Osteocyte (in vitro differentiated cells): ENCODE data around the gene EEF2KMT. TPM values are rescaled to one million over a fixed set of nuclear protein-coding genes. Genes with fewer than 3 reads are reported as not detected.
"Not testable (repeated sequence)": the region's sequence is repeated elsewhere in the genome, so short reads cannot be mapped to it uniquely, and the experiment has no call there.

Experiments used
- DNase-seq: peaks from one replicate; pipeline ENCODE4 v3.0.0; 2021; ENCODE audit warnings: mixed read lengths; ENCODE audit not compliant: unreplicated experiment; ENCODE audit errors: extremely low spot score
- H3K27ac Mint-ChIP-seq: one replicate; pipeline ENCODE4 v1.8.0; 2021; ENCODE audit warnings: mild to moderate bottlenecking, mixed read lengths; ENCODE audit not compliant: unreplicated experiment
- H3K27me3 Mint-ChIP-seq: one replicate; pipeline ENCODE4 v1.8.0; 2021; ENCODE audit warnings: mixed read lengths; ENCODE audit not compliant: unreplicated experiment
- H3K36me3 Mint-ChIP-seq: one replicate; pipeline ENCODE4 v1.8.0; 2021; ENCODE audit warnings: mixed read lengths; ENCODE audit not compliant: unreplicated experiment
- H3K4me1 Mint-ChIP-seq: one replicate; pipeline ENCODE4 v1.8.0; 2021; ENCODE audit warnings: mixed read lengths; ENCODE audit not compliant: unreplicated experiment
- H3K4me3 Mint-ChIP-seq: one replicate; pipeline ENCODE4 v1.8.0; 2021; ENCODE audit warnings: mild to moderate bottlenecking, moderate library complexity, mixed read lengths; ENCODE audit not compliant: unreplicated experiment
- H3K9me3 Mint-ChIP-seq: one replicate; pipeline ENCODE4 v1.8.0; 2021; ENCODE audit warnings: mixed read lengths; ENCODE audit not compliant: unreplicated experiment
- total RNA-seq: library from RNA; stranded (reverse); gene quantifications from 2 replicates; pipeline ENCODE4 v1.2.1, GENCODE V29; 2021
- TF ChIP-seq, protein P1 (sequence below): fragments of 200-600 bp; sonication (generic); IDR thresholded peaks from 2 replicates; pipeline ENCODE4 v1.5.0; 2021; ENCODE audit warnings: antibody characterized with exemption, mild to moderate bottlenecking, moderate library complexity

Gene EEF2KMT
- total RNA-seq, 1 donor from 2014 or later = 9.3 TPM

DNA sequence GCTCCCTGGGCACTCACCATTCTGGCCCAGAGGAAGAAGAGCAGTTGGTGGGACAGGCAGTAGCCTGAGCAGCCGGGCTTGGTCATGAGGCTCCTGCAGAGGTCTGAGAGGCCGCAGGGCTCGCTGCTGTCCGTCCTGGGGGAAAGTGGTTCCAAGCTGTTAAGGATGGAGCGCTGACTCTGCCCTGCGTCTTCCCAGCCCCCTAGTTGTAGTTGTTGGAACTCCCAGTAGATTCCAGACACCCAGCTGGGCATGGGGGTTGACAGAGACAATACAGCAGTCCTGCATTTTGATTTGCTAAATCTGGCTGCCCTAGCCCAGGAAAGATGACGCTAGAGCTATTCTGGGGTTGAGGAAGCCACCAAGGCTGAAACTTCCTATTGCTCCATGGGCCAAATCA is 39.1 kb downstream of the EEF2KMT start:
- Mint-ChIP-seq H3K4me3 (no peak overlapping the region), H3K27ac (no peak overlapping the region), H3K27me3 (peaks cover 19% of the 10 kb centered on the region), H3K9me3 (no peaks in the 10 kb centered on the region), H3K4me1 (peaks cover 2% of the 10 kb centered on the region), H3K36me3 (no peaks in the 10 kb centered on the region)
- TF ChIP-seq, protein P1, sequence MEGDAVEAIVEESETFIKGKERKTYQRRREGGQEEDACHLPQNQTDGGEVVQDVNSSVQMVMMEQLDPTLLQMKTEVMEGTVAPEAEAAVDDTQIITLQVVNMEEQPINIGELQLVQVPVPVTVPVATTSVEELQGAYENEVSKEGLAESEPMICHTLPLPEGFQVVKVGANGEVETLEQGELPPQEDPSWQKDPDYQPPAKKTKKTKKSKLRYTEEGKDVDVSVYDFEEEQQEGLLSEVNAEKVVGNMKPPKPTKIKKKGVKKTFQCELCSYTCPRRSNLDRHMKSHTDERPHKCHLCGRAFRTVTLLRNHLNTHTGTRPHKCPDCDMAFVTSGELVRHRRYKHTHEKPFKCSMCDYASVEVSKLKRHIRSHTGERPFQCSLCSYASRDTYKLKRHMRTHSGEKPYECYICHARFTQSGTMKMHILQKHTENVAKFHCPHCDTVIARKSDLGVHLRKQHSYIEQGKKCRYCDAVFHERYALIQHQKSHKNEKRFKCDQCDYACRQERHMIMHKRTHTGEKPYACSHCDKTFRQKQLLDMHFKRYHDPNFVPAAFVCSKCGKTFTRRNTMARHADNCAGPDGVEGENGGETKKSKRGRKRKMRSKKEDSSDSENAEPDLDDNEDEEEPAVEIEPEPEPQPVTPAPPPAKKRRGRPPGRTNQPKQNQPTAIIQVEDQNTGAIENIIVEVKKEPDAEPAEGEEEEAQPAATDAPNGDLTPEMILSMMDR = peak; percentile 19
- DNase-seq = no peak

- Mint-ChIP-seq H3K36me3 (no peaks in the 10 kb centered on the region), H3K9me3 (no peaks in the 10 kb centered on the region), H3K4me3 (no peak overlapping the region), H3K4me1 (peaks cover 2% of the 10 kb centered on the region), H3K27ac (no peak overlapping the region), H3K27me3 (peaks cover 6% of the 10 kb centered on the region)
- no peak for DNase-seq
- TF ChIP-seq, protein P1 = peak; percentile 38
Observed at GRCh38 chr16:5056352-5056751, 41.2 kb downstream of the EEF2KMT start.

DNA sequence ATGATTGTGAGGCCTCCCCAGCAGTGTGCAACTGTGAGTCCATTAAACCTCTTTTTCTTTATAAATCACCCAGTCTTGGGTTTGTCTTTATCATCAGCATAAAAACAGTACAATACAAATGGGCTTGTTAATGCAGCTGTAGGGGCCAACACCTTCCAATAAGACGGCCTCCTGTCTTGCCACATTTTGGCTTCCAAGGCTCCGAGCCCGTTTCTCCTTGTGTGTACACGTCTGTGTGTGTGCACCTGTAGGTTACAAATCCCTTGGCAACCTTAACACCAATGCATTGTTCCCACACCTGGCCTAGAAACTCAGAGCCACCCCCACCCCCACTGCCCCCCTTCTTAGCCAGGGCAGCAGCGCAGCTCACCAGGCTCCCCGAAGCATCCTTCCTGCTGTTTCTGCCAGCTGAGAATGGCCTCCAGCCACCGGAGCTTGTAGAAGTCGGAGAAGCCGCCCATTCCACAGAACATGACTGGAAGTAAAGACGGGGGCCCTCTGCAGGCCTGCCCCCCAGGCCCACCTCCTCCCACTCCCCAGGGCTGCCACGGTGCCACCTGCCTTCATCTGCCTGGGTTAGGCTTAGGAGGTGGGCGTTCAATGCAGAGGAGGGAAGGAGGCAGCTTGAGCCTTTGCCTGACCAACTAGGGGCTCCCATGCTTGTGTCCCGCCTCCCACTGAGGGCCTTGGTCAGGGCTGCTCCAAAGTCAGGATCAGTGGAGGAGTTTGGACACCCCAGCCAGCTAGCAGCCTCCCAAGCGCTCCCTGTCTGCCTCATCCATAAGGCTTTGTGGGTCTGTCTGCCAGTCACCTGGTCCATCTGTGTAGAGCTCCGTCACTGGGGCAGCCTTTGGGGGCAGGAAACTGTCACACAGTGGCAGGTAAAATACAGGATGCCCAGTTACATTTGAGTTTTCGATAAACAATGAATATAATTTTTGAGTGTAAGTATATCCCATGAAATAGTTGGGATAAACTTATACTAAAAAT is 42.4 kb downstream of the EEF2KMT start:
- TF ChIP-seq, protein P1 = no peak
- H3K27ac Mint-ChIP-seq = no peak overlapping the region
- H3K4me3 Mint-ChIP-seq = no peak overlapping the region
- H3K27me3 Mint-ChIP-seq = peaks cover 18% of the 10 kb centered on the region
- peaks cover 2% of the 10 kb centered on the region for H3K4me1 Mint-ChIP-seq
- H3K36me3 Mint-ChIP-seq = no peaks in the 10 kb centered on the region
- no peaks in the 10 kb centered on the region for H3K9me3 Mint-ChIP-seq
- DNase-seq = no peak

DNA sequence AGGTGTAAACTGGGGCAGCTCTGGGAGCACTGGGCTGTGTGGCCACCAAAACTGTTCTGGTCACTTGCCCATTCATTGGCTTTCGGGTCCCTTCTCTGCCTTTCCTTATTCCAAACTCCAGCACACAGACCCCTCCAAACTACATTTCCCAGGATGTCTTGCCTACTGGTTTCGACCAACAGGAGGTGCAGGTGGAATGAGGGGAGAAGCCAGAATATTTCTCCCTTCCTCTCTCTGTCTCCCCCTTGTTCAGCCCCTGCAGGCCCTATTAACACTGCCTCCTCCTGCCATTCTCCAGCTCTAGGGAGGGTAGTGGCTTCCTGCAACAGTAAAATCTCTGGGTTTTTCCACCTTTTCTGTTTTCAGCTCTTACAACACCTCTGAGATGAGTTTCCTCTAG is 50.7 kb downstream of the EEF2KMT start:
- no peaks in the 10 kb centered on the region for H3K36me3 Mint-ChIP-seq
- no peak for DNase-seq
- TF ChIP-seq, protein P1 = no peak
- H3K27me3 Mint-ChIP-seq = peaks cover 41% of the 10 kb centered on the region
- H3K27ac Mint-ChIP-seq = no peak overlapping the region
- no peak overlapping the region for H3K4me3 Mint-ChIP-seq
- no peaks in the 10 kb centered on the region for H3K4me1 Mint-ChIP-seq
- no peaks in the 10 kb centered on the region for H3K9me3 Mint-ChIP-seq

- Mint-ChIP-seq H3K27me3 (peaks cover 34% of the 10 kb centered on the region), H3K27ac (no peak overlapping the region)
- TF ChIP-seq, protein P1 = no peak
Observed at GRCh38 chr16:5045499-5046115, 52.0 kb downstream of the EEF2KMT start.

DNA sequence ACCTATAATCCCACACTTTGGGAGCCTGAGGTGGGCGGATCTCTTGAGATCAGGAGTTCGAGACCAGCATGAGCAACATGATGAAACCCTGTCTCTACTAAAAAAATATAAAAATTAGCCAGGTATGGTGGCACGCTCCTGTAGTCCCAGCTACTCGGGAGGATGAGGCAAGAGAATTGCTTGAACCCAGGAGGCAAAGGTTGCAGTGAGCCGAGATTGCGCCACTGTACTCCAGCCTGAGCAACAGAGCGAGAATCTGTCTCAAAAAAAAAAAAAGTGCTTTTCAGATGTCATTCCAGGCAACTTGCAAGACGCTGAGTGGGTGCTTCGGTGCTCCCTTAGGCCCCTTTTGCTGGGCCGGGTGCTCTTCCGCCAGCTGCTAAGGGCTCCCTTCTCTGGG is 53.0 kb downstream of the EEF2KMT start:
- not testable (repeated sequence) for H3K4me3 Mint-ChIP-seq, H3K36me3 Mint-ChIP-seq, H3K27ac Mint-ChIP-seq, H3K9me3 Mint-ChIP-seq, DNase-seq, H3K4me1 Mint-ChIP-seq
- peaks cover 27% of the 10 kb centered on the region for H3K27me3 Mint-ChIP-seq

More at GRCh38 chr16:5045499-5046115, 52.0 kb downstream of the EEF2KMT start:
- H3K36me3 Mint-ChIP-seq = no peaks in the 10 kb centered on the region
- no peaks in the 10 kb centered on the region for H3K9me3 Mint-ChIP-seq
- H3K4me3 Mint-ChIP-seq = no peak overlapping the region
- DNase-seq = no peak
- H3K4me1 Mint-ChIP-seq = no peaks in the 10 kb centered on the region
